ENCODE results near the gene SEMA5B. TPM values are rescaled to one million over a fixed set of nuclear protein-coding genes. Genes with fewer than 3 reads are reported as not detected.

The SEMA5B gene
- total RNA-seq, 2 experiments from 2014 or later = 0.22 TPM; not detected in 1

GRCh38 chr3:123015596-123015995 is 12.0 kb downstream of the SEMA5B start:
- H3K27me3 ChIP-seq (ENCODE audit: control insufficient read depth in 1 of 2, insufficient read depth in 2 of 2, low read length in 2 of 2) = peaks cover 9 to 13% of the 10 kb centered on the region in 2 experiments
- CTCF ChIA-PET = no interaction called here
- Mint-ChIP-seq H3K4me1 (ENCODE audit: low read depth) (no peaks in the 10 kb centered on the region), H3K4me3 (no peak overlapping the region), H3K27me3 (peaks cover 33% of the 10 kb centered on the region), H3K27ac (no peak overlapping the region), H3K36me3 (ENCODE audit: low read depth) (no peaks in the 10 kb centered on the region), H3K9me3 (no peaks in the 10 kb centered on the region)
- no peak for DNase-seq
- H3K9me3 ChIP-seq (ENCODE audit: control insufficient read depth in 1 of 2, insufficient read depth in 1 of 2, low read length in 2 of 2) = no peaks in the 10 kb centered on the region
- no peak overlapping the region for H3K4me3 ChIP-seq (ENCODE audit: low read length)
- H3K36me3 ChIP-seq (ENCODE audit: insufficient read depth, low read length) = no peaks in the 10 kb centered on the region
- POLR2A ChIA-PET = no interaction called here
- intact Hi-C loops (cut with DNase I, micrococcal nuclease) = no loop called here
- ATAC-seq (ENCODE audit: poor library complexity) = no peak
- TF ChIP-seq, protein P1, sequence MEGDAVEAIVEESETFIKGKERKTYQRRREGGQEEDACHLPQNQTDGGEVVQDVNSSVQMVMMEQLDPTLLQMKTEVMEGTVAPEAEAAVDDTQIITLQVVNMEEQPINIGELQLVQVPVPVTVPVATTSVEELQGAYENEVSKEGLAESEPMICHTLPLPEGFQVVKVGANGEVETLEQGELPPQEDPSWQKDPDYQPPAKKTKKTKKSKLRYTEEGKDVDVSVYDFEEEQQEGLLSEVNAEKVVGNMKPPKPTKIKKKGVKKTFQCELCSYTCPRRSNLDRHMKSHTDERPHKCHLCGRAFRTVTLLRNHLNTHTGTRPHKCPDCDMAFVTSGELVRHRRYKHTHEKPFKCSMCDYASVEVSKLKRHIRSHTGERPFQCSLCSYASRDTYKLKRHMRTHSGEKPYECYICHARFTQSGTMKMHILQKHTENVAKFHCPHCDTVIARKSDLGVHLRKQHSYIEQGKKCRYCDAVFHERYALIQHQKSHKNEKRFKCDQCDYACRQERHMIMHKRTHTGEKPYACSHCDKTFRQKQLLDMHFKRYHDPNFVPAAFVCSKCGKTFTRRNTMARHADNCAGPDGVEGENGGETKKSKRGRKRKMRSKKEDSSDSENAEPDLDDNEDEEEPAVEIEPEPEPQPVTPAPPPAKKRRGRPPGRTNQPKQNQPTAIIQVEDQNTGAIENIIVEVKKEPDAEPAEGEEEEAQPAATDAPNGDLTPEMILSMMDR (IDR thresholded peaks at IDR 0.05) = no peak
- H3K4me1 ChIP-seq (ENCODE audit: insufficient read depth, low read length) = no peaks in the 10 kb centered on the region
- no peak overlapping the region for H3K27ac ChIP-seq (ENCODE audit: low read depth in 1 of 2, low read length in 2 of 2)

DNA sequence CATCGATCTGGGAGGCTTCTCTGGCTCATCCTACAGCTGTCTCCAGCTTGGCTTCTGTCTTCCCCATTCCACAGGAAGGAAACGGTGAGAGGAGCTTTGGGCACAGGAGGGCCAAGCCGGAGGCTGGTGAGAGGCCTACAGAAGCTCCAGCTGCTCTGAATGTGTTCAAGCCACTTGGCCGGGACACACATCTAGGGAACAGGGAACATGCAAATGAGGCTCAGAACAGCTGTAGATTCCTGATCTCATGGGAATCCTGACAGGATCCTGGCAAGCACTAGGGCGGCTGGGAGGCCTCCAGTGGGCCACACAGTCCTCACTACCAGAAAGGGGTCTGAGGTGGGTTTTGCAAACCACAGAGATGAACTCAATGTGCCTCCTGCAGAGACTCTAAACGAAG is 13.7 kb downstream of the SEMA5B start:
- Histone ChIP-seq H3K4me1 (ENCODE audit: insufficient read depth, low read length) (no peaks in the 10 kb centered on the region), H3K4me3 (ENCODE audit: low read length) (no peak overlapping the region), H3K27ac (ENCODE audit: low read depth in 1 of 2, low read length in 2 of 2) (no peak overlapping the region), H3K27me3 (ENCODE audit: control insufficient read depth in 1 of 2, insufficient read depth in 2 of 2, low read length in 2 of 2) (peaks cover 6 to 9% of the 10 kb centered on the region in 2 experiments), H3K9me3 (ENCODE audit: control insufficient read depth in 1 of 2, insufficient read depth in 1 of 2, low read length in 2 of 2) (no peaks in the 10 kb centered on the region), H3K36me3 (ENCODE audit: insufficient read depth, low read length) (no peaks in the 10 kb centered on the region)
- CTCF ChIA-PET = no interaction called here
- Mint-ChIP-seq H3K4me3 (no peak overlapping the region), H3K4me1 (ENCODE audit: low read depth) (no peaks in the 10 kb centered on the region), H3K9me3 (no peaks in the 10 kb centered on the region), H3K27ac (no peak overlapping the region), H3K27me3 (peaks cover 29% of the 10 kb centered on the region), H3K36me3 (ENCODE audit: low read depth) (no peaks in the 10 kb centered on the region)
- POLR2A ChIA-PET = interaction anchor here (1.6 kb wide), 1 partner anchor 13 kb away, joined by 4 read pairs; the partner anchor contains the start of gene SEMA5B
- ATAC-seq (ENCODE audit: poor library complexity) (no peak), DNase-seq (no peak)
- TF ChIP-seq, protein P1 (IDR thresholded peaks at IDR 0.05) = no peak
- intact Hi-C loops (cut with DNase I, micrococcal nuclease) = no loop called here

GRCh38 chr3:123012652-123013051 is 14.9 kb downstream of the SEMA5B start:
- peaks cover 32% of the 10 kb centered on the region for H3K27me3 Mint-ChIP-seq
- ATAC-seq (ENCODE audit: poor library complexity) = no peak
- no peak overlapping the region for H3K4me3 Mint-ChIP-seq
- Histone ChIP-seq H3K27ac (ENCODE audit: low read depth in 1 of 2, low read length in 2 of 2) (no peak overlapping the region), H3K4me3 (ENCODE audit: low read length) (no peak overlapping the region), H3K27me3 (ENCODE audit: control insufficient read depth in 1 of 2, insufficient read depth in 2 of 2, low read length in 2 of 2) (peaks cover 0 to 3% of the 10 kb centered on the region in 2 experiments), H3K9me3 (ENCODE audit: control insufficient read depth in 1 of 2, insufficient read depth in 1 of 2, low read length in 2 of 2) (no peaks in the 10 kb centered on the region), H3K4me1 (ENCODE audit: insufficient read depth, low read length) (no peaks in the 10 kb centered on the region), H3K36me3 (ENCODE audit: insufficient read depth, low read length) (no peaks in the 10 kb centered on the region)
- H3K27ac Mint-ChIP-seq = no peak overlapping the region
- TF ChIP-seq, protein P1 (IDR thresholded peaks at IDR 0.05) = no peak
- H3K36me3 Mint-ChIP-seq (ENCODE audit: low read depth) = no peaks in the 10 kb centered on the region
- POLR2A ChIA-PET = no interaction called here
- DNase-seq = no peak
- H3K4me1 Mint-ChIP-seq (ENCODE audit: low read depth) = no peaks in the 10 kb centered on the region
- CTCF ChIA-PET = no interaction called here
- H3K9me3 Mint-ChIP-seq = no peaks in the 10 kb centered on the region
- intact Hi-C loops (cut with DNase I, micrococcal nuclease) = no loop called here
